CD14-positive monocyte (primary cell): ENCODE measurements around the gene ATP2A2. TPM values are rescaled to one million over a fixed set of nuclear protein-coding genes. Genes with fewer than 3 reads are reported as not detected.

ENCODE experiments used
- DNase-seq, 3 donors: peaks; one replicate each; pipeline ENCODE4 v3.0.0-alpha.2; 2011 to 2022
- H2AFZ ChIP-seq: 2 replicates; pipeline ENCODE4 v1.6.0; 2012; ENCODE audit warnings: mild to moderate bottlenecking, low read depth, low read length, inconsistent platforms; ENCODE audit not compliant: insufficient read depth, poor library complexity, severe bottlenecking
- H3K27ac ChIP-seq, 2 donors: 1 replicate in 1 of 2; 2 replicates in 1 of 2; pipeline ENCODE4 v1.5.1; 2012 to 2013; ENCODE audit warnings: low read length in 2 of 2, control low read depth in 1 of 2, inconsistent platforms in 1 of 2, low read depth in 1 of 2, mild to moderate bottlenecking in 1 of 2
- H3K27me3 ChIP-seq, 2 donors: one replicate each; pipeline versions ENCODE4 v1.6.0 to v1.6.1; 2011 to 2013; ENCODE audit warnings: low read length in 2 of 2; ENCODE audit not compliant: control insufficient read depth in 2 of 2, insufficient read depth in 2 of 2
- H3K36me3 ChIP-seq, 2 donors: replicated peaks in 1 of 2; 1 replicate in 1 of 2; 2 replicates in 1 of 2; pipeline versions ENCODE4 v1.5.1 to v1.6.1; 2012 to 2013; ENCODE audit warnings: low read length in 2 of 2, control low read depth in 1 of 2, inconsistent platforms in 1 of 2, mild to moderate bottlenecking in 1 of 2; ENCODE audit not compliant: insufficient read depth in 2 of 2, control insufficient read depth in 1 of 2
- H3K4me1 ChIP-seq, 2 donors: 1 replicate in 1 of 2; 2 replicates in 1 of 2; pipeline versions ENCODE4 v1.5.1 to v1.6.1; 2012 to 2013; ENCODE audit warnings: low read length in 2 of 2, control low read depth in 1 of 2, inconsistent platforms in 1 of 2, mild to moderate bottlenecking in 1 of 2, moderate library complexity in 1 of 2; ENCODE audit not compliant: insufficient read depth in 2 of 2, control insufficient read depth in 1 of 2
- H3K4me2 ChIP-seq: replicated peaks from 2 replicates; pipeline ENCODE3; 2012; ENCODE audit warnings: low read length, moderate library complexity, mild to moderate bottlenecking; ENCODE audit not compliant: poor library complexity, severe bottlenecking; ENCODE audit errors: extremely low read depth
- H3K4me3 ChIP-seq, 3 experiments: fragments of 200-600 bp in 1 of 3; sonication (generic) in 1 of 3; replicated peaks in 1 of 3; 1 replicate in 2 of 3; 2 replicates in 1 of 3; pipeline ENCODE4 v1.5.1; 2011 to 2013; ENCODE audit warnings: low read length in 3 of 3, mild to moderate bottlenecking in 3 of 3, control low read depth in 2 of 3, low read depth in 2 of 3, inconsistent platforms in 1 of 3, moderate library complexity in 1 of 3
- H3K79me2 ChIP-seq: 2 replicates; pipeline ENCODE4 v1.6.0; 2012; ENCODE audit warnings: mild to moderate bottlenecking, control low read depth, inconsistent platforms, low read length, moderate library complexity; ENCODE audit not compliant: insufficient read depth
- H3K9ac ChIP-seq: 2 replicates; pipeline ENCODE4 v1.6.0; 2017; ENCODE audit warnings: low read length, mild to moderate bottlenecking; ENCODE audit not compliant: insufficient read depth, poor library complexity, severe bottlenecking
- H3K9me3 ChIP-seq, 2 donors: replicated peaks in 1 of 2; 1 replicate in 1 of 2; 2 replicates in 1 of 2; pipeline versions ENCODE4 v1.5.1 to v1.6.1; 2012 to 2013; ENCODE audit warnings: low read length in 2 of 2, control low read depth in 1 of 2; ENCODE audit not compliant: control insufficient read depth in 1 of 2, insufficient read depth in 1 of 2
- H4K20me1 ChIP-seq: 2 replicates; pipeline ENCODE4 v1.6.0; 2012; ENCODE audit warnings: mild to moderate bottlenecking, low read length, control low read depth, moderate library complexity; ENCODE audit not compliant: insufficient read depth
- H3K27ac Mint-ChIP-seq, 7 donors: one replicate each; pipeline ENCODE4 v1.8.0; 2020; ENCODE audit warnings: mild to moderate bottlenecking in 7 of 7, mixed read lengths in 7 of 7, moderate library complexity in 6 of 7, inconsistent platforms in 2 of 7
- H3K27me3 Mint-ChIP-seq, 3 donors: one replicate each; pipeline ENCODE4 v1.8.0; 2021 to 2022; ENCODE audit warnings: low read depth in 3 of 3, mild to moderate bottlenecking in 3 of 3, mixed read lengths in 3 of 3, moderate library complexity in 3 of 3, inconsistent platforms in 1 of 3
- H3K36me3 Mint-ChIP-seq, 2 donors: one replicate each; pipeline ENCODE4 v1.8.0; 2020; ENCODE audit warnings: mixed read lengths in 2 of 2, inconsistent platforms in 1 of 2, mild to moderate bottlenecking in 1 of 2
- H3K4me1 Mint-ChIP-seq: one replicate; pipeline ENCODE4 v1.8.0; 2020; ENCODE audit warnings: mild to moderate bottlenecking, mixed read lengths
- H3K4me3 Mint-ChIP-seq, 2 donors: one replicate each; pipeline ENCODE4 v1.8.0; 2020; ENCODE audit warnings: mild to moderate bottlenecking in 2 of 2, mixed read lengths in 2 of 2, moderate library complexity in 1 of 2
- H3K9me3 Mint-ChIP-seq, 7 donors: one replicate each; pipeline ENCODE4 v1.8.0; 2020 to 2022; ENCODE audit warnings: mixed read lengths in 7 of 7, mild to moderate bottlenecking in 6 of 7, moderate library complexity in 6 of 7, inconsistent platforms in 2 of 7
- CTCF ChIP-seq: fragments of 200-600 bp; IDR thresholded peaks from one replicate; pipeline ENCODE4 v1.8.0; 2022; ENCODE audit warnings: antibody characterized with exemption, mild to moderate bottlenecking
- WGBS: methylation state at CpG from one replicate; pipeline ENCODE4 v1.1.5; 2013; ENCODE audit warnings: missing lambda C conversion rate; ENCODE audit not compliant: insufficient coverage; 5-methylcytosine and 5-hydroxymethylcytosine counted together
- intact Hi-C, 2 donors: fragments of 100-400 bp; cut with micrococcal nuclease; formaldehyde crosslinking; loops; one replicate each; pipeline versions ENCODE4 v1.15.0 to v1.15.1; 2023
- polyA plus RNA-seq, 3 donors: library from polyadenylated mRNA; depleted of rRNA in 1 of 3; unstranded in 2 of 3; stranded (reverse) in 1 of 3; fragments of 300-500 nt in 2 of 3; fragments of >200 nt in 1 of 3; fragmentation: Illumina TruSeq in 2 of 3; gene quantifications; 1 replicate in 2 of 3; 2 replicates in 1 of 3; pipeline ENCODE4 v1.2.3, GENCODE V29; 2012 to 2021

ATP2A2 gene
- polyA plus RNA-seq, 3 donors: 4.5 to 83.1 (median 6.9) TPM

GRCh38 chr12:110311903-110312302, 30.9 kb downstream of the ATP2A2 start:
- TF ChIP-seq CTCF: no peak
- Mint-ChIP-seq H3K27me3 (peaks cover 0 to 3% (median 0%) of the 10 kb centered on the region in 3 donors), H3K9me3 (peaks cover 0 to 2% (median 0%) of the 10 kb centered on the region in 7 donors), H3K4me1 (peaks cover 53% of the 10 kb centered on the region), H3K36me3 (peaks cover 26 to 46% of the 10 kb centered on the region in 2 donors), H3K4me3 (no peak overlapping the region), H3K27ac (peak overlapping the region in 4 of 7 donors; percentile 30 to 81 (median 76))
- Histone ChIP-seq H2AFZ (no peak overlapping the region), H3K9ac (no peak overlapping the region), H3K9me3 (no peaks in the 10 kb centered on the region), H3K4me3 (no peak overlapping the region), H3K27me3 (no peaks in the 10 kb centered on the region), H3K4me1 (peaks cover 35 to 52% of the 10 kb centered on the region in 2 donors), H3K36me3 (peaks cover 15 to 44% of the 10 kb centered on the region in 2 donors), H4K20me1 (peaks cover 100% of the 10 kb centered on the region), H3K79me2 (peaks cover 90% of the 10 kb centered on the region), H3K4me2 (no peak overlapping the region), H3K27ac (peak overlapping the region in 1 of 2 donors; percentile 34)
- no peak for DNase-seq
- intact Hi-C loops: loop anchor here in 1 of 2 donors (10.0 kb wide), 1 partner anchor 207 kb away; no protein-coding TSS in a partner anchor
- WGBS: 95% methylated on average over 5 of the region's 6 CpGs

GRCh38 chr12:110312581-110313360, 31.7 kb downstream of the ATP2A2 start:
- peaks cover 42 to 61% of the 10 kb centered on the region in 2 donors for H3K4me1 ChIP-seq
- H3K4me3 Mint-ChIP-seq: peak overlapping the region in 1 of 2 donors; percentile 39
- peak overlapping the region; percentile 34 to 53 for H3K27ac ChIP-seq
- H3K27me3 ChIP-seq: no peaks in the 10 kb centered on the region
- H3K9ac ChIP-seq: no peak overlapping the region
- H3K9me3 ChIP-seq: no peaks in the 10 kb centered on the region
- no peak overlapping the region for H2AFZ ChIP-seq
- peak; percentile 38 to 83 (median 69) for DNase-seq
- H3K4me2 ChIP-seq: peak overlapping the region; percentile 26
- peaks cover 0 to 2% (median 0%) of the 10 kb centered on the region in 7 donors for H3K9me3 Mint-ChIP-seq
- peaks cover 52% of the 10 kb centered on the region for H3K4me1 Mint-ChIP-seq
- H3K36me3 Mint-ChIP-seq: peaks cover 23 to 41% of the 10 kb centered on the region in 2 donors
- intact Hi-C loops: loop anchor here in 1 of 2 donors (10.0 kb wide), 1 partner anchor 208 kb away; no protein-coding TSS in a partner anchor
- no peak overlapping the region for H3K4me3 ChIP-seq
- no CpG with 5 or more reads among the region's 10 CpGs for WGBS
- H3K79me2 ChIP-seq: peaks cover 90% of the 10 kb centered on the region
- peak overlapping the region; percentile 67 to 91 (median 80) for H3K27ac Mint-ChIP-seq
- H4K20me1 ChIP-seq: peaks cover 100% of the 10 kb centered on the region
- H3K27me3 Mint-ChIP-seq: peaks cover 0 to 3% (median 0%) of the 10 kb centered on the region in 3 donors
- TF ChIP-seq CTCF: no peak
- peaks cover 6 to 39% of the 10 kb centered on the region in 2 donors for H3K36me3 ChIP-seq
